AG20443 (cell line): ENCODE measurements around the gene TAS2R30.
"Not testable (repeated sequence)": the region's sequence is repeated elsewhere in the genome, so short reads cannot be mapped to it uniquely, and the experiment has no call there.

Experiments used
- DNase-seq: peaks from one replicate; pipeline ENCODE4 v3.0.0; 2012; ENCODE audit warnings: low spot score, mixed read lengths

The TAS2R30 gene

DNA sequence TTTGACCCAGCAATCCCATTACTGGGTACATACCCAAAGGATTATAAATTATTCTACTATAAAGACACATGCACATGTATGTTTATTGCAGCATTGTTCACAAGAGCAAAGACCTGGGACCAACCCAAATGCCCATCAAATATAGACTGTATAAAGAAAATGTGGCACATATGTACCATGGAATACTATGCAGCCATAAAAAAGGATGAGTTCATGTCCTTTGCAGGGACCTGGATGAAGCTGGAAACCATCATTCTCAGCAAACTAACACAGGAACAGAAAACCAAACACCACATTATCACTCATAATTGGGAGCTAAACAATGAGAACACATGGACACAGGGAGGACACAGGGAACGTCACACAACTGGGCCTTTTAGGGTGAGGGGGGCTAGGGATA is 20.3 kb downstream of the TAS2R30 start:
- not testable (repeated sequence) for DNase-seq

DNA sequence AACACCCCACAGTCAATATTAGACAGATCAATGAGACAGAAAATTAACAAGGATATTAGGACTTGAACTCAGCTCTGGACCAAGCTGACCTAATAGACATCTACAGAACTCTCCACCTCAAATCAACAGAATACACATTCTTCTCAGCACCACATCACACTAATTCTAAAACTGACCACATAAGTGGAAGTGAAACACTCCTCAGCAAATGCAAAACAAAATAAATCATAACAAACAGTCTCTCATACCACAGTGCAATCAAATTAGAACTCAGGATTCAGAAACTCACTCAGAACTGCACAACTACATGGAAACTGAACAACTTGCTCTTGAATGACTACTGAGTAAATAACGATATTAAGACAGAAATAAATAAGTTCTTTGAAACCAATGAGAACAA is 23.2 kb downstream of the TAS2R30 start:
- DNase-seq = not testable (repeated sequence)

DNA sequence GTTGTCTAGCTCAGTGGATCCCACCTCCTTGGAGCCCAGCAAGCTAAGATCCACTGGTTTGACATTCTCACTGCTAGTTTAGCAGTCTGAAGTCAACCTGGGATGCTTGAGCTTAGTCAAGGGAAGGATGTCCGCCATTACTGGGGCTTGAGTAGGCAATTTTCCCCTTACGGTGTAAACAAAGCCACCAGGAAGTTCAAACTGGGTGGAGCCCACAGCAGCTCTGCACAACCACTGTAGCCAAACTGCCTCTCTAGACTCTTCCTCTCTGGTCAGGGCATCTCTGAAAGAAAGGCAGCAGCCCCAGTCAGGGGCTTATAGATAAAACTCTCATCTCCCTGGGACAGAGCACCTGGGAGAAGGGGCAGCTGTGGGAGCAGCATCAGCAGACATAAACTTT is 25.6 kb downstream of the TAS2R30 start:
- no peak for DNase-seq

DNA sequence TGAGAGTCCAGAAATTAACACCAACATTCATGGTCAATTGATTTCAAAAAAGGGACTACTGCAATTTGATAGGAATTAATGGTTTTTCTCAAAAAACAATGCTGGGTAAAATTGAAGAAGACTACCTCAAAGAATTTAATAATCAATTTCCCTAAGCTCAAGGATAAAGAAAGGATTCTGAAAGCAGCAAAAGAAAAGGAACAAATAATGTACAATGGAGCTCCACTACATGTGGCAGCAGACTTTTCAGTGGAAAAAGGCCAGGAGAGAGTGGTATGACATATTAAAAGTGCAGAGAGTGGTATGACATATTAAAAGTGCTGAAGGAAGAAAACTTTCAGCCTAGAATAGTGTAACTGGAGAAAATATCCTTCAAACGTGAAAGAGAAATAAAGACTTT is 26.7 kb downstream of the TAS2R30 start:
- no peak for DNase-seq

DNA sequence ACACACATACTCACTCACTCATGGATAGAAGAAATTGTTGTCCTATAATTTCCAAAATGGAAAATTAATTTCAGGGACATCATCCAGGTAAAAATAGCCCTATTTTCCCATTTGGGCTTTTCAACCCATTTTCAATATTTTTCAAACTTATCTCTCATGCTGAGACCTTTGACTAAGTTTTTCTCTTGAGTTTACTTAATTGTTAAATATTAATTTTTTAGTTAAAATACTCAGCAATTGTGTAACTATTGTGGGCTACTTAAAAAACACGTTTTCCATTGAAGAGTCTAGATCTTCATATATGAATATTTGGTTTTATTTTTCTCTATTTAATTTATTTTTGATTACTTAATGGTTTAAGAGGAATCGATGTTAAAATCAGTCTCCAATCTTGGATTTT is 28.2 kb downstream of the TAS2R30 start:
- DNase-seq = no peak

DNA sequence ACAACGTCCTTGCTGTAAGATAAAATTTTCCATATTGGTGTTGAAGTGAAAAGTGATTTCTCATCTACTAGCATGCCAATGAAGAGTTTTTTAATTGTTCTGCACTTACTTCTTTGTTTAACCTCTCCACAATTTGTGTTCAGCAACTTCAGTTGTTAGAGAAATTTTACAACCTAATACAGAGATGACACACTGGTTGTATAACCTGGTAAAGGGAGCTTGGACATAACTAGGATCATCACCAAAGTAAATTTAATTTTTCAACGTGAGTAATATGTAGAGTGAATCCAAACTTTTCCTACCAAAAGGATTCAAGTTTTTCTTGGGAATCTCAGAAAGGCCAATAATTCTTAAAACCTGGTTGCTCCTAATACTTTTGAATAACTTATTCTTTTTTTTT is 28.9 kb downstream of the TAS2R30 start:
- no peak for DNase-seq

DNA sequence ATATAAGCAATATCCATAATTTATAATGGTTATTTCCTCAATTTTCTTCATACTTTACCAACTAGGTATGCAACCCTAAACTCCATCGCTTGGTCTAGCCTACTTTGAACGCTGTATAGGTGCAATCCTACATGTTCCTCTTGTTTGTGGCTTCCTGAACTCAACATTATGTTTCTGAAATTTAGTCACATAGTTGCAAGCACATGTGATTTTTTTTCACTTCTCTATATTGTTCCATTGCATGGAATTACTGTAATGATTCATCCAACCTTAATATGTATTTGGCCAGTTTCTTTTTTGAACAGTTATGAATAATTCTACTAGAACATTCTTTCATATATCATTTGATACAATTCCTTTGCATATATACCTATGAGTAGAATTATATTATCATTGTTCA is 39.5 kb downstream of the TAS2R30 start:
- DNase-seq = not testable (repeated sequence)

- DNase-seq = no peak
Observed at GRCh38 chr12:11092128-11092527, 42.3 kb downstream of the TAS2R30 start, which contains the start of gene TAS2R43. Gene TAS2R43 (minus strand): TSS chr12:11092313. CDS start chr12:11092229, 84 bp downstream.

GRCh38 chr12:11089246-11089645 is 45.2 kb downstream of the TAS2R30 start:
- DNase-seq = no peak

DNA sequence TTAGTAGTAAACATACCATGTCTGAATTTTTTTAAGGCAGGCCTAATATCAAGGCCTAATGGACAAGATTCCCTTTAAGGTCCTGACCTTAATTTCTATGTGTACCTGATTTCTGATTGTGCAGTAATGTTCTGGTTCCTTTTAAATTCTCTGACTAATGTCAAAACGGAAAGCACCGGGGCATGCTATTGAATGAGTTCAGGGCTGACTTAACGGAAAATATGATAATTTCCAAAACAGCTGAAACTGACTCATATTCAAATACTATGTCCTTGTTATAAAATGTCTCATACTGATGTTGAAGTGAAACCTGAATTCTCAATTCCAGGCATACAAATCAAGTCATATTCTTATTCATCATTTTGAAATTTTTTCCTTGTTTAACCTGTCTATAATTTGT is 49.0 kb downstream of the TAS2R30 start:
- DNase-seq = no peak
